Measurements from ENCODE around the gene RHBDF2. TPM values are rescaled to one million over a fixed set of nuclear protein-coding genes. Genes with fewer than 3 reads are reported as not detected.

The RHBDF2 gene
- total and polyA plus RNA-seq, 12 donors, result 6.5 to 33.1 (median 9.8) TPM

- TF ChIP-seq CTCF (IDR thresholded peaks at IDR 0.05), result no peak
- intact Hi-C loops (cut with DNase I), result no loop called here
- ATAC-seq, result no peak
- DNase-seq, result no peak
- Histone ChIP-seq H3K36me3 (peaks cover 0 to 69% (median 0%) of the 10 kb centered on the region in 9 donors), H3K4me3 (no peak overlapping the region), H3K4me1 (peaks cover 0 to 11% (median 0%) of the 10 kb centered on the region in 9 donors), H3K9me3 (no peaks in the 10 kb centered on the region), H3K27ac (no peak overlapping the region), H3K27me3 (no peaks in the 10 kb centered on the region)
- 94% methylated on average over 35 of the region's 35 CpGs for WGBS, 2 donors
Observed at GRCh38 chr17:76471498-76472257, 29.5 kb downstream of the RHBDF2 start.

- intact Hi-C loops (cut with DNase I), result no loop called here
- no peak overlapping the region for H3K4me3 ChIP-seq
- H3K27ac ChIP-seq, result no peak overlapping the region
- ATAC-seq (peak in 1 of 8 donors; percentile 18), DNase-seq (no peak)
- H3K4me1 ChIP-seq, result peaks cover 0 to 18% (median 7%) of the 10 kb centered on the region in 9 donors
- H3K36me3 ChIP-seq, result peaks cover 0 to 55% (median 0%) of the 10 kb centered on the region in 9 donors
- no peaks in the 10 kb centered on the region for H3K9me3 ChIP-seq
- H3K27me3 ChIP-seq, result no peaks in the 10 kb centered on the region
- no peak for TF ChIP-seq CTCF (IDR thresholded peaks at IDR 0.05)
- WGBS, 2 donors, result 81 to 84% methylated on average over 13 of the region's 13 CpGs
Observed at GRCh38 chr17:76469991-76470739, 31.1 kb downstream of the RHBDF2 start.

GRCh38 chr17:76469076-76469990 lies 31.9 kb downstream of the RHBDF2 start:
- H3K27me3 ChIP-seq, result no peaks in the 10 kb centered on the region
- 93 to 95% methylated on average over 38 of the region's 38 CpGs for WGBS, 2 donors
- no peaks in the 10 kb centered on the region for H3K9me3 ChIP-seq
- ATAC-seq, result no peak
- H3K4me1 ChIP-seq, result peaks cover 0 to 18% (median 7%) of the 10 kb centered on the region in 9 donors
- DNase-seq, result no peak
- intact Hi-C loops (cut with DNase I), result no loop called here
- TF ChIP-seq CTCF (IDR thresholded peaks at IDR 0.05), result no peak
- H3K4me3 ChIP-seq, result no peak overlapping the region
- peaks cover 0 to 46% (median 0%) of the 10 kb centered on the region in 9 donors for H3K36me3 ChIP-seq
- no peak overlapping the region for H3K27ac ChIP-seq

GRCh38 chr17:76468634-76469010 lies 32.6 kb downstream of the RHBDF2 start:
- 90 to 92% methylated on average over 14 of the region's 14 CpGs for WGBS, 2 donors
- H3K4me1 ChIP-seq, result peaks cover 0 to 18% (median 7%) of the 10 kb centered on the region in 9 donors
- no peaks in the 10 kb centered on the region for H3K9me3 ChIP-seq
- intact Hi-C loops (cut with DNase I), result no loop called here
- no peaks in the 10 kb centered on the region for H3K27me3 ChIP-seq
- H3K27ac ChIP-seq, result no peak overlapping the region
- ATAC-seq, result no peak
- no peak for TF ChIP-seq CTCF (IDR thresholded peaks at IDR 0.05)
- H3K4me3 ChIP-seq, result no peak overlapping the region
- peaks cover 0 to 39% (median 0%) of the 10 kb centered on the region in 9 donors for H3K36me3 ChIP-seq
- no peak for DNase-seq
